CD4-positive, alpha-beta T cell treated with Interleukin-17A for 1 hour (primary cell): ENCODE results near the gene COPZ1.
"Not testable (repeated sequence)": the region's sequence is repeated elsewhere in the genome, so short reads cannot be mapped to it uniquely, and the experiment has no call there.

Experiments
- DNase-seq: peaks from one replicate; pipeline ENCODE4 v3.0.0-alpha.2; 2020

The COPZ1 gene

DNA sequence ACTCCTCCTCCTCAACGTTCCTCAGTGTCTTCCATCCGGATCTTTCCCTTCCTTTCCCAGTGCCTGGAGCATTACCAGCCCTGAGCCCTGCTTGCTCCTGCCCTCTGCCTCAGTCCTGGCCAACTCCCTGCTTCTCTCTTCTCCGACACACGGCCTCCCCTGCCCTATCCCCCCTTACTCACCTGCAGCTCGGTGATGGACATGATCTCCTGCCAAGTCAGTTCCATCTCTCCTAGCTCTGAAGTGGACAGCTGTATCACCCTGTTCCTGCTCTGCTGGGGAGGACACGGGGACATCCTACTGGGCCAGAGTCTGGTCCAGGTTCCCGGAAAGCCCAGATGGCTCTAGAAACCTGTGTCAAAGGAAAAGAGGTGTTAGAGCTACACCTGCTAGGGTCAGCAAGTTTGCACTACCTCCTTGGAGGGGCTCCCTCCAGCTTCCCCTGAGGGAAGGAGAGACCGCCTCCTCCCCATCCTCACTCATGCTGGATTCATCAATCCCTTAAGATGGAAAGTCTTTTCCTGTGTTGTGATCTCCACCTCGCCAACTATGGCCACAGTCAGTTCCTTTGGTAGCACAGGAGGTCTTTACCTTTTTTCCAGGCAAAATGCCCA lies 29.9 kb upstream of the COPZ1 start:
- no peak for DNase-seq

DNA sequence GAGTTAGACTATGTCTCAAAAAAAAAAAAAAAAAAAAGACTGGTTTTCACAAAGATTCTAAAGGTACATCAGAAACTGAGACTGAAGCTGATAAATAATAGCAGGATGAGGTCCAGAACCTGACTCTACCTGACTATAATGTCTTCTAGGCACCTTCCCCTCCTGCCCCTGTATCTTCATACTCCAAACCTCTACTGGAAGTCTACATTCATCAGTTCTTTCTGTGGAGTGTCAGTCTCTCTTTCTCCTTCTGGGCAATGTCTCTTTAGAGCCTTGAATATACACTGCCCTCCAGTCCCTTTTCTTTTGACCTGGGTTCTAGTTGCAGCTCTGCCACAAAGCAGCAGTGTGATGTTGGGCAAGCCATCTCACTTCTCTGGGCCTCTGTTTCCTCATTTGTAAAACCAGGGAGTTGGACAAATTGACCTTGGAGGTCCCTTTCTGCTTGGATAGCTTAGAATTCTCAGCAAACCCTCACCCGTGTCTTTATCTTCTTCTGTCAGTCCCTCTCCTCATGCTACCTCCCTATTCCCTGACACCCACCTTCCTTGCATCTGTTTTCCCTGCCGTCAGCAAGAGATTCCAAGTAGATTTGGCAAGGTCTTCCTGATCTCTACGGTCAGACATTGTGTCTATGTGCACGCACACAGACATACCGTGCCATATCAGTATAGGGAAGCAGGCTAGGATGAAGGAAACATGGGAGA lies 28.4 kb upstream of the COPZ1 start:
- DNase-seq: no peak

DNA sequence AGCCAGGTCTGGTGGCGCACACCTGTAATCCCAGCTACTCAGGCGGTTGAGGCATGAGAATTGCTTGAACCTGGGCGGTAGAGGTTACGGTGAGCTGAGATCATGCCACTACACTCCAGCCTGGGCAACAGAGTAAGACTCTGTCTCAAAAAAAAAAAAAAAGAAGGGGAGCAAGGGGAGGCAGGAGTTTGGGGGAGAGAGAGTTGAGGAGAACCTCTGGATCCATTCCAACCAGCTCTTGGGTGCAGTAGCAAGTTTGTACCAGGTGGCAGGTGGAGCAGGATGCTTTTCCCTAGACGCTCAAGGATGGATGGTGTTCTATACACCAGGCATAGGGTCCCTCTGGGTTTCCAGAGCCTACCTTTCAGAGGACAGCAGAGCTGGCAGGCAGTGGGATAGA lies 26.0 kb upstream of the COPZ1 start:
- no peak for DNase-seq

DNA sequence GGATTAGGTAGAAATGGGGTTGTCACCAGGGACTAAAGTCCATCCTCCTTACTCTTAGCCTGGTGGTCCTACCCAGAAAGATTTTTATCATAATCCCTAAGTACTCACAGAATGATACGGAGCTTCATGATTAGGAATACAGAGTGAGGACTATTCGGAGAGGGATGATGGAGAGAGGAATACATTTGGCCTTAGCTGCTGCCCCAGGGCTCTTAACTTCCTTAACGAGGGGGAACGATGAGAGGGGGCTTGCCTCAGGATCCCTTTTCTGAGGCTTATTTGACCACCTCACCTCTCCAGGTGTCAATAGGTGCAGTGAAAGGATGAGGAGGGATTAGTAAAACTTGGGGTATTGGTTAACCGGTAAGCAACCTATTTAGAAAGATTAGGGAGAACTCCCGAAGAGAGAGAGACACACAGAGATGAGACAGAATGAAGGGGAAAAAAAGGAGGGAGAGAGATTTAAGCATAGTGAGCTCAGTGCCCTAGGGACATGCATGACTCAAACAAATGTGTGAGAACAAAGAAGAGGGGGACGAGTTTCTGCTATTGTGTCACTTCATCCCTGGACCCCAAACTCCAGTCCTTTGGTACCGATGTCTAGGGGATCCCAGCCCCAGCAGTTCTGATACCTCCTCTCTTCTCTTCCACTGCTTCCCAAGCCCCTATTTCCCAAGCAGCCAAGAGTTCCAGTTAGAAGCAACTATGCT lies 25.3 kb upstream of the COPZ1 start:
- no peak for DNase-seq

DNA sequence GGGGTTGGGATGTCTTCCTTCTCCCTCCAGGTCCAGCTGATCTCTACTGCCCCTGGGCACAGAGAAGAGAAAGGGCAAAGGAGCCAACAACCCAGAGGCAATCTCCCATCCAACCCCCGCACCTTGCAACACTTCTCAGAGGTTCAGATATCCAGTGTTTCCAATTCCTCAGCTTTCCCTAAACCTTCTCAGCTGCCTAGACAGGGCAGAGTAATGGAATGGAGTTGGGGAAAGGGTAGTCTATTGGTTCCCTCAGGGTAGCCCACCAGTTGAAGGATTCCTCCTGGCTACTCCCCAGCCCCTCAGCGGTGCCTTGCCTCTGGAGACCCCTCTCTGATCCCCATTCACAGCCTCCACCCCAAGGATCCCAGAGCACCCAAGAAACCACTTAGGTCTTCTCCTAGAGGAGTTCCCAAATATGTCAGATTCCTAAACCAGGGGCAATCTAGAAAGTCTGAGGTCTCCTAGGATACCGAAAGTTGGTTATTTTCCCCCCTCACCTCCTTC lies 24.7 kb upstream of the COPZ1 start:
- DNase-seq: no peak

DNA sequence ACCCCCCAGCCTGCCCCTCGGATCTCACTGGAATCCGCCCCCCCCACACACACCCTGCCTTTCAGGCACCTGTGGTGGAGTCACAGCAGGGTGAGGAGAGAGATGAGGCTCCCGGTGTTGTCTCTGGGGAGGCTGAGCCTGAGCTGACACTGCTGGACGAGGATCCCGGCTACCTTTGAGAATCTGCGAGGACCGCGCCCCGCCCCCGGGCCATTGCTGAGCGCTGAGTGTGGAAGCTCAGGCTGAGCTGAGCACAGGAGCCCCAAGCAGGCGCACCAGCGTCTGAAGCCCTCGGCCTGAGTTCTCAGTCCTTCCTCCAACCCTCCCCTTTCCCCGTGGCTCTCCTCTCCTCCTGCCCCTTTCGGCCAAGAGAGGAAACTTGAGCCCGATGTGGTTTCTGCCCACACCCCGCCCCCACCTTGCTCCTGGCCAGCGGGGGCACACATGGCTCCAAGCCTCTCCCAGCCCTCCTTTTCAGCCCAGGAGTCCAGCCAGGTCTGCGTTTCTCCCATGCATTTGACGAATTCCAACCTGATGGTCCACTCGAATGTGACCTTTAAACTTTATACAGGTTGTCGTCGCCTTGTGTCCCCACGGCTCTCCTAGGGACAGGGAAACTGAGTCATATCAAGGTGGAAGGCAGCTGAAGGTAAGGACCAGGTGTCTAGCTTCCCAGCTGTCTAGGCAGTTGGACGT lies 24.1 kb upstream of the COPZ1 start, which contains the start of gene NFE2:
Gene NFE2 (minus strand): TSS at position 284 of the 696 bp plus-strand sequence. CDS start 5,767 bp downstream, outside the sequence.
- DNase-seq: no peak

DNA sequence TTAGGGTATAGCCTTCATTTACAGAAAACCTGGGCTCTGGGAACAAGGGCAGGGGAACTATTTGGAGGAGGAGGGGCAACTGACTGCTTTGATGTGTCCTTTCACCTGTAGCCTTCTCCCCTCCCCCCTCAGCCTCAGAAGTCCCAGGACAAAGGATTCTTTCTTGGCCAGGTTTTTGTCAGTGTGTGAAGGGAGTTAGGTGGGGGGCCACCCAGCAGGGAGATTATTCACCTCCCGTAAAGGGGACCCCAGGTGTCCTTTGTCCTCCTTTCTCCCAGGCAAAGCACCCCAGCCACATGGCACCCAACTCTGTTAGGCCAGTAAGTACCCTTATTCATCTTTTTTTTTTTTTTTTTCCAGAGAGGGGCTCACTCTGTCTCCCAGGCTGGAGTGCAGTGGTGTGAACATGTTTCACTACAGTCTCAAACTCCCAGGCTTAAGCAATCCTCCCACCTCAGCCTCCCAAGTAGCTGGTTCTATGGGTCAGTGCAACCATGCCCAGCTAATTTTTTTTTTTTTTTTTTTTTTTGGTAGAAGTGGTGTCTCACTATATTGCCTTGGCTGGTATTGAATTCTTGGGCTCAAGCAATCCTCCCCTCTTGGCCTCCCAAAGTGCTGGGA lies 23.4 kb upstream of the COPZ1 start:
- no peak for DNase-seq

DNA sequence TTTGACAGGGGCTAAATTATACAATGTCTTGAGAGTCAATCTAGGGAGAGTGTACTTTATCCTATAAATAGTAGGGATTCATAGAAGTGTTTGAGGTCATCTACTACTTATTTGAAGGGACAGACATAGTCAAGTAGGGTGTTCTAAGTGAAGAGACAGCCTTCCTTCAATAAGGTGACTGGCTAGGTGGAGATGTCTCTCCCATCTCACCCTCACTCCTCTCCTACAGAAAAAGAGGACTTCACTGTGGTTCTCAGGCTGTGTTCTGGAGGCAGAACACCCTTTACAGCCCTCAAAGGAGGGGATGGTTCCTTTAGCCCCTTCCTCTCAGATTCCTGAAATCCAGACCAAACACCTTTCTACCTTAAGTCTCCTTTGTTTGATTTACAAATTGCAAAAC lies 21.3 kb upstream of the COPZ1 start:
- DNase-seq: no peak

DNA sequence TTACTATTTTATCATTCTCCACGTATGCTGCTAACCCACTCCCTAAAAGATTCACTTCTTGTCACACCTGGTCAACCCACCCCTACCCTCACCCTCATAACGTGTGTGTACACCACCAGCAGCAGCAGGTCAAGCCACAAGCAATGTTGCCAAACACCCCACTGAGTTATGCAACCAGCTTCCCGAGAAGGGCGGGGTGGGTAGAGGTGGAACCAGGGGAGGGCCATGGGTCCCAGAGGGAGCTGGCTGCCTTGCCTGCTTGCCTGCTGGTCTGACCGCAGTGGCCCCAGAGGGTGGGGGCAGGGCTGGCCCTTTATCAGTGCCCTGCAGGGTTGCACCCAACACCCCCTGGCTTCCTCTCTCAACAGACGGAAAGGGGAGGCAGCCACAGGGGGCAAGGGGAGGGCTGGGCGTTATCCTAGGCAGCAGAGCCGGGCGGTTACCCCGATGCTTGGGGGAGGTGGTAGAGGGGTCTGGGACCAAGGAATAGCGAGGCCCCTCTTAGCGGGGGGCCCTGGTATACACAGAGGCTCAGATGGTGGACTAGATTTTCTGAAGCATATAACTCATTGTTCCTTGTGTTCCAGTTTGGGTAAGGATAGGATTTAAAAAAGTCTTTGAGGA lies 20.6 kb upstream of the COPZ1 start:
- peak; percentile 50 for DNase-seq

DNA sequence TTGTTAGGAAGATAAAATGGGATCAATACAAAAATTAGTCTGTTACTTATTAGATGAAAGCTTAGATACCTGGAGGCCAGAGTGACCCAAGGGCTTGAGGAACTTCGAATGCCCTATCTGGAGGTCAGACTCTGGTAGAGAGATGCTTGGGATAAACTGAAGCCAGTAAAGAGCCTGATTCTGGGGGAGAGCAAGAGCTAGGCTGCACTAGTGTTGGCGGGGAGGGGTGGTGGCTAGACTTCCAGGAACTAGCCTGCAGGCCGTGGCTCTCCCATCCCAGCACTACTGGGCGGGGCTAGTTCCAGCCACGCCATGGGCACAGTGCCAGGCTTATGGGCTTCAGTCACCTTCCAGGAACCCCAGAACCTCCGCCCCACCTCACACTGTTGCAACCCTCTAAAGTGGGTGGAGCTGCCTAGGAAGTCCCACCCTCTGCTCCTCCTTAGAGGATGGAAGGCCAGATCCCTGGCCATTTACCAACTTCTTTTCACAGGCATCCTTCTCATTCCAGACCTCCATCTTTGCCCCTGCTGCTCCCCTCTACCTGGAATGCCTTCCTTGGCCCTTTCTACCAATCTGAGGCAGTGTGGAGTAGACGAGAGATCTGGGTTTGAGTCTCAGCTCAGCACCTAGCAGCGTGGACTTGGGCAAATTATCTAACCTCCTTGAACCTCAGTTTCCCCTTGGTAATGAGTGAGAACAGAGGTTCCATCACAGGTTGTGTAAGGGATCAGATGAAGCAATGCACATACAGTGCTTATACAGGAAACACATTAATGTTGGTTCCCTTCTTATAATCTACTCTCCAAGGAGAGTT lies 17.8 kb upstream of the COPZ1 start:
- peak; percentile 42 for DNase-seq

DNA sequence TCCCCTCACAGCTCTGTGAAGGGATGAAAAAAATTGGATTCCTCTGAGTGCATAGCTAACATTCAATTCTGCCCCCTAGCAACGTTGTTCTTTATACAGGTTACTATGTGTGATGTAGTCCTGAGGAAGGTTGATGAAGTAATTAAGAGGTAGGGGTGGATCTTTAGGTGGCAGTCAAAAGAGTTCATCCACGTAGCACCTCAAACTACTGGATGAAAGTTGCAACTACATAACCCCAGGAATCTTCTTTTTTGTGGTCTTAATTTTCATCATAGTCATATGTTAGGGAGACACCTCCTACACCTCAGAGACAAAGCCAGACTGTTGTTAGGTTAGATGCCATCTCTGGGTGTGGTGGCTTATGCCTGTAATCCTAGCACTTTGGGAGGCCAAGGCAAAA lies 13.9 kb upstream of the COPZ1 start:
- DNase-seq: no peak

DNA sequence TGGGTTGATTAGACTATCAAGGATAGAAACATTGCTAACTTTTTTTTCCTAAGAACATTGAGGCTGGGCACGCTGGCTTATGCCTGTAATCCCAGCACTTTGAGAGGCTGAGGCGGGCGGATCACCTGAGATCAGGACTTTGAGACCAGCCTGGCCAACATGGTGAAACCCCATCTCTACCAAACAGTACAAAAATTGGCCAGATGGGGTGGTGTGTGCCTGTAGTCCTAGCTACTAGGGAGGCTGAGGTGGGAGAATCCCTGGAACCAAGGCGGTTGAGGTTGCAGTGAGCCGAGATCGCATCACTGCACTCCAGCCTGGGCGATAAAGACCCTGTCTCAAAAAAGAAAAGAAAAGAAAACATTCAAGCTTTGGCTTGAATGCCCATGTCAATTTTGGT lies 12.6 kb upstream of the COPZ1 start:
- DNase-seq: not testable (repeated sequence)

DNA sequence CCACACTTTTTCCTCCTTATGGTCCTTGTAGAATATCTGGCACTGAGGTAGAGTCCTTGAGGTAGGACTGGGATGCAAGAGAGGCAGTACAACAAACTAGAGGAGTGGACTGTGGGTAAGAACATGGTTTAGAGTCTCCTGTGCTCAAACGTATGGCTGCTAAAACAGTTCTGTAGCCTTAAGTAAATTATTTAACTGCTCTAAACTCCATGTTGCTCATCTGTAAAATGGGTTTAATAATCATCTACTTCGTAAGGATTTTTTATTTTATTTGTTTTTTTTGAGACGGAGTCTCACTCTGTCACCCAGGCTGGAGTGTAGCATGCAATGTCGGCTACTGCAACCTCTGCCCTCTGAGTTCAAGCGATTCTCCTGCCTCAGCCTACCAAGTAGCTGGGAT lies 3.6 kb upstream of the COPZ1 start:
- no peak for DNase-seq

DNA sequence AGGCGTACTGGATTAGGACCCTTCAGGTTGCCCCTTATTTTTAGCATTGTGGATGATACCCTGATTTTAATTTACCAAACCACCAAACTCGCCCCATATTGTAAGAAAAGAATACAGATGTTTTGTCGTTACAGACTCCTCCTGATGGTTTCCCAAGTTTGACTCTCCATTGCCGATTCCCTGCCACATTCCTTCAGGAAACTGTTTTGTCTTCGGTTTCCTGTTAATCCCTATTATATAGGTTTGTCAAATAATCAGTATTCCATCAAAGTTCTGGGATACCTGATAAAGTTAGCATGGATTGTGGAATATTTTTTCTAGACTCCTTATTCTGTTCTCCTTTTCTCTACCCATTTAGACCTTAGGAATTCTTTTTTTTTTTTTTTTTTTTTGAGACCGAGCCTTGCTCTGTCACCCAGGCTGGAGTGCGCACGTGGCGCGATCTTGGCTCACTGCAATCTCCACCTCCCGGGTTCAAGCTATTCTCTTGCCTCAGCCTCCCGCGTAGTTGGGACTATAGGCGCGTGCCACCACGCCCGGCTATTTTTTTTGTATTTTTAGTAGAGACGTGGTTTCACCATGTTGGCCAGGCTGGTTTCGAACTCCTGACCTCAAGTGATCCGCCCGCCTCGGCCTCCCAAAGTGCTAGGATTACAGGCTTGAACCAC lies 645 bp downstream of the COPZ1 start:
- not testable (repeated sequence) for DNase-seq

DNA sequence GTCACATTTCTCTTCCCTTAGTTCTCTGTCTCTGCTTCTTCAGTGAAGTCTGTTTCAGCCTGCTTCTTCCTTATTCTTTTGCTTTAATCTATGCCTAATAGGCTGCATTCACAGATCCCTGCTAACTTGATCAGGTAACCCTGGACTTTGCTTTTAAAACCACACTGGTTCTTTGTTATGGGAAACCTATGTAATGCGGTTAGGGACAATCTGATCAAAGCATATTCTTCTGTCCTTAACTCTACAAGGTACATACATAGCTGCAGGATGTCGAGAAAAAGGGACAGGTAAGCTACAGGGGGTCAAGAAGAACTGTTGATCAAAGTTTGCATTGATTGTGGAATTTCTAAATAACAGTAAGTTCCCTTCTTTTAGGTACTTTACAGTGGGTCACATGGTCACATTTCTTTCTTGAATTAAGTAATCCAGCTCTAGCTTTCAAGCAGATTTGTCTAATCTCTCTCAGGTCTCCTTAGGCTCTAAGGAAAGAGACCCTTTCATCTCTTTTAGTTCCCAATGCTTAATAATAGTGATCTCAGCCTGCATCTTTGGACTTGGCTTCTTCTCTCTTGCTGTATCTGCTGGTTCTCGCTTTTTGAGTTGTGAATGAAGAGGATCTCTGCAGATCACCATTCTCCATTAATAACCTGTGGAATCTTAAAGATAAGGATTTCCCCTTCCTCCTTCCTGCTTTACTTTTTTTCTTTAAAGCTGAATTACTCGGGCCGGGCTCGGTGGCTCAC lies 3.8 kb downstream of the COPZ1 start:
- DNase-seq: no peak

DNA sequence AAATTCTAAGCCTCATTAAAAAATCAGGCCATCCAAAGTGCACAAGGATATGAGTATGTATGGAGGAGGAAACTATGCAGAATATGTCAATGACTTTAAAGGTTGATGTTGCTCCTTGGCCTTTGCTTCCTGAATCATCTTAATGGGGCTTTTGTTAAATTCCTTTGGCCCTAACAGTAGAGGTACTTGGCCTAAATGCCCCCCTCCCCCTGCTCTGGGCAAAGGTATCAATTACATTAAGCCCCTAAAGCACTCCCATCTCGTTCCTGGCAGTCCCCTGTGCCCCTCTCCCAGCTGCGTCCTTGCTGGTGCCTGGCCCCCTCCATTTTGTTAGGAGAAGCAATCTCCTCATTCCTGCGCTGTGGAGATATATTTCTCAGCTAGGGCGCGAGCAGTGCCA lies 4.8 kb downstream of the COPZ1 start:
- no peak for DNase-seq

DNA sequence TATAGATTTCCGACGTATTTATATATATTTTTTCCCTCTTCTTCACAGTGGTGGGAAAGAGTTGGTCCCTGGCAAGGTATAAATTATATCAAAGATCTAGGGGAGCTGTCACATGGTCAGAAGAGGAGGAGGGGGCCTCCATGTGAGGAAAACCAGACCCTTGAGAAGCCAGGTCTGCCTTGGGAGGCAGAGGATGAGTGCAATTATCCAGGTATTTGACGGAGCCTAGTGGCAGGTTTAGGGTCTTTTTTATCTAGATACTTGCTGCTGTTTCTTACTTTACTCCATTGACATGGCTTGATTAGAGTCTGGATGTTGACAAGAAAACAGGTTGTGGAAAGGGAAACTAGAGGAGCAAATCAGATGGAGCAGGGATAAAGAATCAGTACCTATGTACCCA lies 5.5 kb downstream of the COPZ1 start:
- no peak for DNase-seq

DNA sequence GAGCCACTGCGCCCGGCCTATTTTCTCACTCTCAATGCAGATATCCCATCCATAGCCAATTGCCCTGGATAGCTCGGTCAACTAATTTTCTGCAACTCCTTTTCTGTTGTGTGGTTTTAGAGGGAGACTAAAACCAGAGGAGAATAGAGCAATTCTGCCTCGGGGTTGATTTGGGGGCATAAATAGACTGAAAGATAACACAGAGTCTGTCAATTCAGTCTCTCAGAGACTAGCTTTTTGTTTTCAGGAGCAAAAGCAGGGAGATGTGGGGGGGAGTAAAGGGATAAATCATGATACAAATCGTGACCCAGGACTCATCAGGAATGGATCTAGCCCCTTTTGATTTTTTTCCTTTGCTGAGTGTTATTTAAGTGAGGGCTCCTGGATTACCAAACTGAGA lies 6.5 kb downstream of the COPZ1 start:
- DNase-seq: no peak

DNA sequence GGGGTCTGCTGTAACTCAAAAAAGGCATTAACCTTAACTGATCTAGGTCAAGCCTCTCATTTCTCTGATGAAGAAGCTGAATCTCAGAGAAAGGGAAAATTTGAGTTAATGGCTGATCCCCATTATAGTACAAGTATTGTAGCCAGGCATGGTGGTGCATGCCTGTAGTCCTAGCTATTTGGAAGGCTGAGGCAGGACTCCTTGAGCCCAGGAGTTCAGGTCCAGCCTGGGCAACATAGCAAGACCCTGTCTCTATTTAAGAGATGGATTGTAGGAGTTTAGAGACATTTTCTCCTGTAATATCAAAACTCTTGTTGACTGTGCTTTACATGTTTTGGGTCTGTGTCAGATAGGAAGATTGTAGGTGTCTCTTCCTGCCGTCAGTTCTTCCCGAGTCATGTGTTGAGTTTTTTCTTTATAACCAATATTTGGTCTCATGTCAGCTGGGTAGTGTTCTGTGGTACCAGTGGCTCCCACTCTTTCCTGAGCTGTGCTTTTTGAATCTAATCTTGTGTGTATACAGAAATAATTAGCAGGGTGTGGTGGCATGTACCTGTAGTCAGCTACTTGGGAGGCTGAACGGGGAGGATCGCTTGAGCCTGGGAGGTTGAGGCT lies 8.6 kb downstream of the COPZ1 start:
- no peak for DNase-seq
